HCT116 (cell line): ENCODE measurements around the gene SFXN3. TPM values are rescaled to one million over a fixed set of nuclear protein-coding genes. Genes with fewer than 3 reads are reported as not detected.

Source experiments
- ATAC-seq: fragments of 200-7000 bp; cut with Tn5 transposase; 2 replicates; pipeline ENCODE4 v1.9.1; 2020; ENCODE audit warnings: mild to moderate bottlenecking, moderate library complexity
- BruUV-seq: library from RNA; stranded (reverse); fragments of 400-500 nt; replicated peaks from 2 replicates; lab custom pipeline; 2021; lab: Mats Ljungman, UMichigan
- CTCF ChIA-PET: fragments of 300-600 bp; sonication (Branson Sonifier 250); formaldehyde crosslinking; loops from one replicate; lab custom pipeline; 2021; ENCODE audit warnings: antibody characterized with exemption; lab: Charles Lee
- POLR2A ChIA-PET: fragments of 300-600, 350-600 bp; sonication (Branson Sonifier 250); formaldehyde crosslinking; loops from one replicate; lab custom pipeline; 2021; ENCODE audit warnings: antibody characterized with exemption; lab: Charles Lee
- RAD21 ChIA-PET, 2 experiments: fragments of 300-600 bp; sonication (Branson Sonifier 250); formaldehyde crosslinking; loops; one replicate each; lab custom pipeline; 2023; ENCODE audit warnings: low total read pairs in 2 of 2; ENCODE audit not compliant: uncharacterized antibody in 2 of 2, unreplicated experiment in 2 of 2, low non-redundant PET in 1 of 2; lab: Charles Lee
- DNase-seq: peaks from one replicate; pipeline ENCODE4 v3.0.0-alpha.2; 2010; ENCODE audit warnings: low read depth, low spot score
- H2AFZ ChIP-seq: fragments of 200-600 bp; shearing (Covaris generic), sonication (generic); 2 replicates; pipeline ENCODE4 v1.6.1; 2017; ENCODE audit warnings: low read depth, mixed run types, mixed read lengths, antibody characterized with exemption, low read length; ENCODE audit not compliant: poor library complexity, severe bottlenecking
- H3K27ac ChIP-seq: 2 replicates; pipeline ENCODE4 v1.5.1; 2012; ENCODE audit warnings: low read depth, low read length
- H3K27me3 ChIP-seq: fragments of 200-600 bp; sonication (generic); 2 replicates; pipeline ENCODE4 v1.6.1; 2016; ENCODE audit warnings: mixed run types, low read length, mixed read lengths; ENCODE audit not compliant: insufficient read depth
- H3K36me3 ChIP-seq, 2 experiments: fragments of 200-500 bp in 1 of 2; fragments of 200-600 bp in 1 of 2; sonication (Bioruptor generic) in 1 of 2; sonication (generic) in 1 of 2; 2 replicates each; pipeline versions ENCODE4 v1.5.1 to v1.6.1; 2014 to 2016; ENCODE audit warnings: low read length in 2 of 2, inconsistent platforms in 1 of 2, mixed read lengths in 1 of 2, mixed run types in 1 of 2; ENCODE audit not compliant: insufficient read depth in 2 of 2, control insufficient read depth in 1 of 2
- H3K4me1 ChIP-seq, 2 experiments: fragments of 200-600 bp in 1 of 2; sonication (generic) in 1 of 2; 2 replicates each; pipeline versions ENCODE4 v1.5.1 to v1.6.1; 2012 to 2017; ENCODE audit warnings: low read length in 2 of 2, inconsistent platforms in 1 of 2, mild to moderate bottlenecking in 1 of 2, mixed read lengths in 1 of 2, mixed run types in 1 of 2, moderate library complexity in 1 of 2; ENCODE audit not compliant: insufficient read depth in 2 of 2, control insufficient read depth in 1 of 2
- H3K4me2 ChIP-seq: fragments of 200-600 bp; sonication (generic); 2 replicates; pipeline ENCODE4 v1.6.1; 2017; ENCODE audit warnings: mixed run types, low read length, mixed read lengths
- H3K4me3 ChIP-seq, 2 experiments: fragments of 200-600 bp in 1 of 2; sonication (generic) in 1 of 2; replicated peaks in 1 of 2; 2 replicates each; pipeline ENCODE4 v1.5.1; 2011 to 2016; ENCODE audit warnings: low read length in 2 of 2, control low read depth in 1 of 2, low read depth in 1 of 2, mild to moderate bottlenecking in 1 of 2, mixed read lengths in 1 of 2, mixed run types in 1 of 2
- H3K79me2 ChIP-seq: fragments of 200-600 bp; sonication (generic); 2 replicates; pipeline ENCODE4 v1.6.1; 2017; ENCODE audit warnings: mild to moderate bottlenecking, mixed run types, low read length, moderate library complexity, mixed read lengths; ENCODE audit not compliant: insufficient read depth
- H3K9ac ChIP-seq: fragments of 200-600 bp; sonication (generic); 2 replicates; pipeline ENCODE4 v1.6.1; 2016; ENCODE audit warnings: low read length, mixed read lengths
- H3K9me2 ChIP-seq: fragments of 200-600 bp; sonication (generic), shearing (Covaris generic); 2 replicates; pipeline ENCODE4 v1.6.1; 2017; ENCODE audit warnings: mixed run types, mild to moderate bottlenecking, moderate library complexity; ENCODE audit not compliant: insufficient read depth
- H3K9me3 ChIP-seq, 2 experiments: fragments of 200-500 bp in 1 of 2; fragments of 200-600 bp in 1 of 2; sonication (Bioruptor generic) in 1 of 2; sonication (generic) in 1 of 2; 2 replicates each; pipeline ENCODE4 v1.6.1; 2014 to 2017; ENCODE audit warnings: low read length in 2 of 2, mixed read lengths in 2 of 2, inconsistent platforms in 1 of 2, low read depth in 1 of 2, mild to moderate bottlenecking in 1 of 2, mixed run types in 1 of 2, moderate library complexity in 1 of 2; ENCODE audit not compliant: control insufficient read depth in 1 of 2, insufficient read depth in 1 of 2
- H4K20me1 ChIP-seq: fragments of 200-600 bp; sonication (generic), shearing (Covaris generic); 2 replicates; pipeline ENCODE4 v1.6.1; 2017; ENCODE audit warnings: mixed run types, mild to moderate bottlenecking, moderate library complexity; ENCODE audit not compliant: insufficient read depth
- ATF3 ChIP-seq: IDR thresholded peaks from 2 replicates; pipeline ENCODE4 v1.6.1; 2012
- CBX3 ChIP-seq: IDR thresholded peaks from 2 replicates; pipeline ENCODE4 v1.6.1; 2012; ENCODE audit warnings: low read depth
- CTCF ChIP-seq, 3 experiments: fragments of 200-600 bp in 1 of 3; sonication (generic) in 1 of 3; IDR thresholded peaks in 2 of 3; conservative IDR thresholded peaks in 1 of 3; 2 replicates each; pipeline ENCODE4 v1.5.1; 2012 to 2017; ENCODE audit warnings: low read depth in 2 of 3, low read length in 2 of 3, antibody characterized with exemption in 1 of 3, borderline replicate concordance in 1 of 3, control low read depth in 1 of 3, mild to moderate bottlenecking in 1 of 3, mixed read lengths in 1 of 3, mixed run types in 1 of 3, moderate library complexity in 1 of 3; ENCODE audit not compliant: insufficient read depth in 1 of 3
- ELF1 ChIP-seq: IDR thresholded peaks from 2 replicates; pipeline ENCODE4 v1.6.1; 2012; ENCODE audit warnings: low read depth, borderline replicate concordance
- EZH2phosphoT487 ChIP-seq: fragments of 200-600 bp; IDR thresholded peaks from 2 replicates; pipeline ENCODE4 v1.6.1; 2018; ENCODE audit warnings: antibody characterized with exemption, borderline replicate concordance
- FOSL1 ChIP-seq: IDR thresholded peaks from 2 replicates; pipeline ENCODE4 v1.6.1; 2012; ENCODE audit warnings: low read depth
- JUND ChIP-seq: IDR thresholded peaks from 2 replicates; pipeline ENCODE4 v1.6.1; 2012
- MAX ChIP-seq: IDR thresholded peaks from 2 replicates; pipeline ENCODE4 v1.6.1; 2012
- POLR2A ChIP-seq: IDR thresholded peaks from 2 replicates; pipeline ENCODE4 v1.7.0; 2011; ENCODE audit warnings: borderline replicate concordance; ENCODE audit not compliant: insufficient read depth, insufficient read length; ENCODE audit errors: extremely low read depth
- REST ChIP-seq: IDR thresholded peaks from 2 replicates; pipeline ENCODE4 v1.6.1; 2012; ENCODE audit warnings: low read depth
- SIN3A ChIP-seq: IDR thresholded peaks from 2 replicates; pipeline ENCODE4 v1.6.1; 2012; ENCODE audit warnings: low read depth
- SP1 ChIP-seq: IDR thresholded peaks from 2 replicates; pipeline ENCODE4 v1.6.1; 2012; ENCODE audit warnings: low read depth
- SRF ChIP-seq: IDR thresholded peaks from 2 replicates; pipeline ENCODE4 v1.6.1; 2012; ENCODE audit warnings: low read depth
- YY1 ChIP-seq: IDR thresholded peaks from 2 replicates; pipeline ENCODE4 v1.6.1; 2011; ENCODE audit warnings: low read length, low read depth, moderate library complexity, mild to moderate bottlenecking; ENCODE audit not compliant: insufficient replicate concordance; ENCODE audit errors: extremely low read depth
- ZBTB33 ChIP-seq: IDR thresholded peaks from 2 replicates; pipeline ENCODE4 v1.6.1; 2011; ENCODE audit warnings: mild to moderate bottlenecking, low read length, moderate library complexity; ENCODE audit not compliant: insufficient replicate concordance; ENCODE audit errors: extremely low read depth
- ZFX ChIP-seq: fragments of 450-650 bp; IDR thresholded peaks from 2 replicates; pipeline ENCODE4 v1.6.1; 2017
- ZNF274 ChIP-seq: fragments of 200-500 bp; sonication (Bioruptor generic); IDR thresholded peaks from 2 replicates; pipeline ENCODE4 v1.6.1; 2014; ENCODE audit warnings: mild to moderate bottlenecking, low read depth, low read length, inconsistent platforms
- intact Hi-C: fragments of 100-400 bp; cut with micrococcal nuclease; formaldehyde crosslinking; loops from 2 replicates; pipeline ENCODE4 v1.10.0; 2022
- total RNA-seq: library from RNA; stranded (reverse); gene quantifications from one replicate; pipeline ENCODE4 v1.2.1, GENCODE V29; 2021; ENCODE audit not compliant: unreplicated experiment

Gene SFXN3
- total RNA-seq, 1 experiment from 2014 or later, result 52.5 TPM

- H4K20me1 ChIP-seq, result no peaks in the 10 kb centered on the region
- no peaks in the 10 kb centered on the region for H3K9me3 ChIP-seq
- RAD21 ChIA-PET, result interaction anchor here in 1 of 2 experiments (0.7 kb wide), 1 partner anchor 13 kb away, joined by 3 read pairs; no protein-coding TSS in a partner anchor
- POLR2A ChIA-PET, result interaction anchor here (3.6 kb wide), 1 partner anchor 11 kb away, joined by 33 read pairs; no protein-coding TSS in a partner anchor
- CTCF ChIA-PET, result interaction anchor here (0.6 to 6.1 kb wide), 3 partner anchors 13 to 88 kb away, joined by 4 to 118 read pairs (median 104); no protein-coding TSS in a partner anchor
- peaks cover 87% of the 10 kb centered on the region for H3K79me2 ChIP-seq
- H3K27ac ChIP-seq, result no peak overlapping the region
- no peak overlapping the region for H3K9ac ChIP-seq
- H2AFZ ChIP-seq, result no peak overlapping the region
- no TSS peak for BruUV-seq
- H3K4me1 ChIP-seq, result peaks cover 21 to 39% of the 10 kb centered on the region in 2 experiments
- no peaks in the 10 kb centered on the region for H3K27me3 ChIP-seq
- DNase-seq, result no peak
- peaks cover 9 to 30% of the 10 kb centered on the region in 2 experiments; a peak in 3 of 4 replicates for H3K36me3 ChIP-seq
- no peak overlapping the region for H3K4me2 ChIP-seq
- no peak for TF ChIP-seq ATF3
- no peak for TF ChIP-seq CTCF (IDR thresholded peaks at IDR 0.05 in 2 of 3, conservative IDR thresholded peaks at IDR 0.05 in 1 of 3; ENCODE audit: borderline replicate concordance in 1 of 3, insufficient read depth in 1 of 3, low read depth in 2 of 3, low read length in 2 of 3)
- no peak for TF ChIP-seq SRF
- TF ChIP-seq EZH2phosphoT487, result no peak
- no peak for TF ChIP-seq ZFX
- no peak for TF ChIP-seq ELF1
- no peak for TF ChIP-seq MAX
- no peak for TF ChIP-seq POLR2A
- TF ChIP-seq CBX3, result no peak
- no peak for TF ChIP-seq REST
- no peak for TF ChIP-seq FOSL1
- no peak for TF ChIP-seq ZBTB33
- no peak for TF ChIP-seq SP1
- no peak for TF ChIP-seq SIN3A
- no peak for TF ChIP-seq JUND
- TF ChIP-seq YY1, result no peak
- TF ChIP-seq ZNF274, result no peak
- intact Hi-C loops, result no loop called here
- ATAC-seq, result no peak
- no peaks in the 10 kb centered on the region for H3K9me2 ChIP-seq
- H3K4me3 ChIP-seq, result no peak overlapping the region
These were observed 23.3 kb downstream of the SFXN3 start for GRCh38 chr10:101054351-101054750.
